Esophagus squamous epithelium (tissue), 5 donors: Measurements from ENCODE around the gene MTERF2. TPM values are rescaled to one million over a fixed set of nuclear protein-coding genes. Genes with fewer than 3 reads are reported as not detected.
"Not testable (repeated sequence)": the region's sequence is repeated elsewhere in the genome, so short reads cannot be mapped to it uniquely, and the experiment has no call there.

ENCODE experiments used
- DNase-seq: peaks from one replicate; lab custom pipeline; 2025; lab: John Stamatoyannopoulos, UW
- H3K27ac ChIP-seq, 4 donors: fragments of 200-600 bp; sonication (generic); one replicate each; pipeline ENCODE4 v1.5.1; 2016 to 2019; ENCODE audit warnings: mild to moderate bottlenecking in 1 of 4
- H3K27me3 ChIP-seq, 4 donors: fragments of 200-600 bp; sonication (generic); 1 replicate in 3 of 4; 2 replicates in 1 of 4; pipeline versions ENCODE4 v1.5.1 to v1.6.0; 2017 to 2021; ENCODE audit warnings: antibody characterized with exemption in 1 of 4
- H3K36me3 ChIP-seq, 3 donors: fragments of 200-600 bp; sonication (generic); one replicate each; pipeline ENCODE4 v1.5.1; 2016 to 2019
- H3K4me1 ChIP-seq, 3 donors: fragments of 200-600 bp; sonication (generic); one replicate each; pipeline ENCODE4 v1.5.1; 2017 to 2019
- H3K4me3 ChIP-seq, 4 donors: fragments of 200-600 bp; sonication (generic); 1 replicate in 3 of 4; 2 replicates in 1 of 4; pipeline ENCODE4 v1.5.1; 2016 to 2019; ENCODE audit warnings: mild to moderate bottlenecking in 2 of 4, moderate library complexity in 1 of 4
- H3K9me3 ChIP-seq, 3 donors: fragments of 200-600 bp; sonication (generic); one replicate each; pipeline ENCODE4 v1.5.1; 2016 to 2019
- CTCF ChIP-seq, 6 experiments: fragments of 450-650 bp in 4 of 6; fragments of 200-600 bp in 2 of 6; sonication (generic) in 2 of 6; IDR thresholded peaks; one replicate each; pipeline ENCODE4 v1.5.1; 2016 to 2019; ENCODE audit warnings: antibody characterized with exemption in 6 of 6, mild to moderate bottlenecking in 4 of 6, moderate library complexity in 4 of 6
- POLR2A ChIP-seq, 4 donors: fragments of 450-650 bp; IDR thresholded peaks; one replicate each; pipeline ENCODE4 v1.6.1; 2017; ENCODE audit warnings: antibody characterized with exemption in 4 of 4, mild to moderate bottlenecking in 4 of 4, moderate library complexity in 3 of 4
- WGBS, 2 donors: methylation state at CpG; one replicate each; pipeline ENCODE4 v1.1.5; 2018; 5-methylcytosine and 5-hydroxymethylcytosine counted together
- intact Hi-C: fragments of 100-400 bp; cut with DNase I; formaldehyde crosslinking; loops from one replicate; pipeline ENCODE4 v1.15.0; 2022
- total RNA-seq, 4 donors: library from RNA; depleted of rRNA; stranded (reverse); fragments of >200 nt; gene quantifications; one replicate each; pipeline ENCODE4 v1.1.0, GENCODE V29; 2016
- donor health status: DM: yes; HTN: yes; CAD: no.

Gene MTERF2
- total RNA-seq, 4 donors from 2014 or later = 2.7 to 9.5 (median 4.2) TPM

- H3K36me3 ChIP-seq = peaks cover 0 to 6% (median 0%) of the 10 kb centered on the region in 3 donors
- no peaks in the 10 kb centered on the region for H3K27me3 ChIP-seq
- no peak for TF ChIP-seq POLR2A (IDR thresholded peaks at IDR 0.05)
- no peaks in the 10 kb centered on the region for H3K4me1 ChIP-seq
- 94 to 95% methylated on average over 1 of the region's 1 CpG for WGBS, 2 donors
- DNase-seq = no peak
- intact Hi-C loops = no loop called here
- no peaks in the 10 kb centered on the region for H3K9me3 ChIP-seq
- H3K27ac ChIP-seq = no peak overlapping the region
- no peak overlapping the region for H3K4me3 ChIP-seq
Observed at GRCh38 chr12:107012736-107013425, 25.9 kb upstream of the MTERF2 start.

GRCh38 chr12:107011519-107011918 is 24.6 kb upstream of the MTERF2 start:
- H3K9me3 ChIP-seq = no peaks in the 10 kb centered on the region
- no peaks in the 10 kb centered on the region for H3K4me1 ChIP-seq
- no peak overlapping the region for H3K4me3 ChIP-seq
- intact Hi-C loops = no loop called here
- no peak for TF ChIP-seq CTCF (IDR thresholded peaks at IDR 0.05)
- no peak for TF ChIP-seq POLR2A (IDR thresholded peaks at IDR 0.05)
- DNase-seq = no peak
- 81 to 85% methylated on average over 2 of the region's 2 CpGs for WGBS, 2 donors
- H3K27ac ChIP-seq = no peak overlapping the region
- no peaks in the 10 kb centered on the region for H3K27me3 ChIP-seq
- H3K36me3 ChIP-seq = peaks cover 0 to 6% (median 0%) of the 10 kb centered on the region in 3 donors

- no peak overlapping the region for H3K27ac ChIP-seq
- no peak for DNase-seq
- intact Hi-C loops = no loop called here
- TF ChIP-seq CTCF (IDR thresholded peaks at IDR 0.05) (no peak), POLR2A (IDR thresholded peaks at IDR 0.05) (no peak)
- 84 to 90% methylated on average over 4 of the region's 4 CpGs for WGBS, 2 donors
- no peaks in the 10 kb centered on the region for H3K9me3 ChIP-seq
- no peaks in the 10 kb centered on the region for H3K4me1 ChIP-seq
- no peaks in the 10 kb centered on the region for H3K36me3 ChIP-seq
- H3K27me3 ChIP-seq = no peaks in the 10 kb centered on the region
- H3K4me3 ChIP-seq = no peak overlapping the region
Observed at GRCh38 chr12:107007411-107007810, 20.5 kb upstream of the MTERF2 start.

- peaks cover 0 to 25% (median 0%) of the 10 kb centered on the region in 3 donors for H3K36me3 ChIP-seq
- H3K9me3 ChIP-seq, DNase-seq, H3K27me3 ChIP-seq, H3K27ac ChIP-seq, H3K4me1 ChIP-seq, H3K4me3 ChIP-seq, intact Hi-C loops: not testable (repeated sequence)
- WGBS, 2 donors = 70 to 77% methylated on average over 4 of the region's 4 CpGs
Observed at GRCh38 chr12:107002665-107003064, 15.7 kb upstream of the MTERF2 start.

GRCh38 chr12:106999446-106999845 is 12.5 kb upstream of the MTERF2 start:
- H3K36me3 ChIP-seq = peaks cover 0 to 45% (median 0%) of the 10 kb centered on the region in 3 donors
- no peak overlapping the region for H3K27ac ChIP-seq
- no peaks in the 10 kb centered on the region for H3K27me3 ChIP-seq
- H3K9me3 ChIP-seq = no peaks in the 10 kb centered on the region
- H3K4me1 ChIP-seq = no peaks in the 10 kb centered on the region
- H3K4me3 ChIP-seq = no peak overlapping the region
- WGBS, 2 donors = 65 to 72% methylated on average over 6 of the region's 6 CpGs
- TF ChIP-seq POLR2A (IDR thresholded peaks at IDR 0.05) = no peak
- TF ChIP-seq CTCF (IDR thresholded peaks at IDR 0.05) = no peak
- intact Hi-C loops = no loop called here
- no peak for DNase-seq

GRCh38 chr12:106997916-106998315 is 11.0 kb upstream of the MTERF2 start:
- Histone ChIP-seq H3K9me3 (no peaks in the 10 kb centered on the region), H3K36me3 (peaks cover 0 to 45% (median 0%) of the 10 kb centered on the region in 3 donors), H3K27me3 (no peaks in the 10 kb centered on the region), H3K4me3 (no peak overlapping the region), H3K27ac (no peak overlapping the region), H3K4me1 (no peaks in the 10 kb centered on the region)
- TF ChIP-seq POLR2A (IDR thresholded peaks at IDR 0.05) (no peak), CTCF (IDR thresholded peaks at IDR 0.05) (no peak)
- 90 to 100% methylated on average over 1 of the region's 1 CpG for WGBS, 2 donors
- intact Hi-C loops = no loop called here
- no peak for DNase-seq

GRCh38 chr12:106996102-106996501 is 9.2 kb upstream of the MTERF2 start:
- WGBS, 2 donors = 92 to 99% methylated on average over 5 of the region's 5 CpGs
- intact Hi-C loops, H3K4me1 ChIP-seq, H3K27ac ChIP-seq, H3K4me3 ChIP-seq, H3K27me3 ChIP-seq, H3K9me3 ChIP-seq, DNase-seq: not testable (repeated sequence)
- peaks cover 0 to 44% (median 0%) of the 10 kb centered on the region in 3 donors for H3K36me3 ChIP-seq
